Stomach (tissue), 9 donors: Measurements from ENCODE around the gene PPHLN1. TPM values are rescaled to one million over a fixed set of nuclear protein-coding genes. Genes with fewer than 3 reads are reported as not detected.

Experiments
- DNase-seq, 2 donors: peaks; one replicate each; pipeline versions ENCODE4 v3.0.0 to v3.0.0-alpha.2; 2013 to 2019
- H3K27ac ChIP-seq, 5 donors: fragments of 200-600 bp in 4 of 5; sonication (generic) in 4 of 5; one replicate each; pipeline ENCODE4 v1.5.1; 2013 to 2019; ENCODE audit warnings: mild to moderate bottlenecking in 1 of 5, moderate library complexity in 1 of 5
- H3K27me3 ChIP-seq, 3 donors: fragments of 200-600 bp; sonication (generic); one replicate each; pipeline ENCODE4 v1.5.1; 2017 to 2019; ENCODE audit warnings: mixed run types in 1 of 3
- H3K36me3 ChIP-seq, 4 donors: fragments of 200-600 bp; sonication (generic); 1 replicate in 3 of 4; 2 replicates in 1 of 4; pipeline ENCODE4 v1.5.1; 2016 to 2019
- H3K4me1 ChIP-seq, 4 donors: fragments of 200-600 bp; sonication (generic); one replicate each; pipeline ENCODE4 v1.5.1; 2016 to 2019
- H3K4me3 ChIP-seq, 4 donors: fragments of 200-600 bp; sonication (generic) in 3 of 4; one replicate each; pipeline ENCODE4 v1.5.1; 2016 to 2019; ENCODE audit warnings: mild to moderate bottlenecking in 1 of 4
- H3K9me3 ChIP-seq, 4 donors: fragments of 200-600 bp; sonication (generic); one replicate each; pipeline ENCODE4 v1.5.1; 2016 to 2019
- CTCF ChIP-seq, 7 experiments: fragments of 450-650 bp in 4 of 7; fragments of 200-600 bp in 3 of 7; sonication (generic) in 3 of 7; IDR thresholded peaks; one replicate each; pipeline ENCODE4 v1.5.1; 2016 to 2019; ENCODE audit warnings: antibody characterized with exemption in 7 of 7, control low read depth in 2 of 7, mild to moderate bottlenecking in 1 of 7
- EP300 ChIP-seq: sonication (generic); formaldehyde crosslinking; IDR thresholded peaks from one replicate; pipeline ENCODE4 v1.6.1; 2017; ENCODE audit warnings: antibody characterized with exemption
- POLR2A ChIP-seq, 4 donors: fragments of 450-650 bp; IDR thresholded peaks; one replicate each; pipeline ENCODE4 v1.6.1; 2016; ENCODE audit warnings: antibody characterized with exemption in 4 of 4, control low read depth in 2 of 4, mild to moderate bottlenecking in 1 of 4, moderate library complexity in 1 of 4
- POLR2AphosphoS5 ChIP-seq, 3 donors: sonication (generic); formaldehyde crosslinking; IDR thresholded peaks; one replicate each; pipeline ENCODE4 v1.6.1; 2016; ENCODE audit warnings: antibody characterized with exemption in 3 of 3
- WGBS, 5 donors: extraction: QIAGEN DNeasy Blood & Tissue Kit in 3 of 5; methylation state at CpG; one replicate each; pipeline versions ENCODE4 v1.1.5 to v1.1.7; 2013 to 2018; 5-methylcytosine and 5-hydroxymethylcytosine counted together
- intact Hi-C: fragments of 100-400 bp; cut with DNase I; formaldehyde crosslinking; loops from one replicate; pipeline ENCODE4 v1.15.1; 2023; ENCODE audit warnings: low total_unique reads
- polyA plus RNA-seq, 3 donors: library from polyadenylated mRNA; stranded (reverse); fragments of 200-250 nt; gene quantifications; one replicate each; pipeline ENCODE4 v1.2.3, GENCODE V29; 2013
- total RNA-seq, 5 donors: library from RNA; depleted of rRNA; stranded (reverse); fragments of >200 nt; gene quantifications; one replicate each; pipeline versions ENCODE4 v1.1.0 to v1.2.3, GENCODE V29; 2014 to 2016
- donor health status: healthy with polysubstance abuse.
- donor health status: Bipolar disorder and iron deficiency.
- donor health status: healthy.

Gene PPHLN1
- total and polyA plus RNA-seq, 8 donors: 23.5 to 213 (median 52.0) TPM

GRCh38 chr12:42281278-42281677 lies 44.7 kb upstream of the PPHLN1 start:
- intact Hi-C loops: no loop called here
- TF ChIP-seq POLR2AphosphoS5 (IDR thresholded peaks at IDR 0.05) (no peak), CTCF (IDR thresholded peaks at IDR 0.05) (no peak), POLR2A (IDR thresholded peaks at IDR 0.05) (no peak), EP300 (no peak)
- H3K36me3 ChIP-seq: no peaks in the 10 kb centered on the region
- H3K4me1 ChIP-seq: peaks cover 0 to 6% (median 0%) of the 10 kb centered on the region in 4 donors
- no peak overlapping the region for H3K4me3 ChIP-seq
- H3K27ac ChIP-seq: peak overlapping the region in 1 of 5 donors; percentile 4
- 15 to 48% (median 33%) methylated on average over 3 of the region's 3 CpGs for WGBS, 5 donors
- no peaks in the 10 kb centered on the region for H3K27me3 ChIP-seq
- H3K9me3 ChIP-seq: no peaks in the 10 kb centered on the region
- peak in 1 of 2 donors; percentile 24 for DNase-seq

DNA sequence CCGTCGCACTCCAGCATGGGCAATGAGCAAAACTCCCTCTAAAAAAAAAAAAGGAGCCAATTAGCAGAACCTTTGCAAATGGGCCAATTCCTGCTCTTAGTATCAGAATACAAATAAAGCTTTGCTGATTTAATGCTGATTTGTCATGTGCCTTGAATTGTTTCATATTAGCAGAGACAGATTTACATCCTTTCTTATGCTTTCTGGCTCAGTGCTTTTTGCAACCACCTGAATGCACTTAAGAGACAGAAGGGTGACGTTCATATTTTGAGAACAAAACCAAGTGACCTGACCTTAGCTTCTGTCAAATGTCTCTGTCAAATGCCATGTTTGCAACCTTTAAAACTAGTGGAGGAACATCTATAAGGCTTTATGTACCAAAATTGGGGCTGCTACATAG lies 44.1 kb upstream of the PPHLN1 start:
- Histone ChIP-seq H3K36me3 (no peaks in the 10 kb centered on the region), H3K27ac (peak overlapping the region in 1 of 5 donors; percentile 4), H3K9me3 (no peaks in the 10 kb centered on the region), H3K4me1 (peaks cover 0 to 6% (median 0%) of the 10 kb centered on the region in 4 donors), H3K27me3 (no peaks in the 10 kb centered on the region), H3K4me3 (no peak overlapping the region)
- TF ChIP-seq CTCF (IDR thresholded peaks at IDR 0.05) (no peak), EP300 (no peak), POLR2A (IDR thresholded peaks at IDR 0.05) (no peak), POLR2AphosphoS5 (IDR thresholded peaks at IDR 0.05) (no peak)
- intact Hi-C loops: no loop called here
- no peak for DNase-seq
- WGBS, 5 donors: 45 to 67% (median 60%) methylated on average over 3 of the region's 3 CpGs

GRCh38 chr12:42282294-42282693 lies 43.7 kb upstream of the PPHLN1 start:
- Histone ChIP-seq H3K4me1 (peaks cover 0 to 6% (median 0%) of the 10 kb centered on the region in 4 donors), H3K4me3 (no peak overlapping the region), H3K9me3 (no peaks in the 10 kb centered on the region), H3K27me3 (no peaks in the 10 kb centered on the region), H3K27ac (no peak overlapping the region), H3K36me3 (no peaks in the 10 kb centered on the region)
- no peak for DNase-seq
- intact Hi-C loops: no loop called here
- TF ChIP-seq POLR2A (IDR thresholded peaks at IDR 0.05) (no peak), CTCF (IDR thresholded peaks at IDR 0.05) (no peak), EP300 (no peak), POLR2AphosphoS5 (IDR thresholded peaks at IDR 0.05) (no peak)
- WGBS, 5 donors: 55 to 69% (median 56%) methylated on average over 2 of the region's 2 CpGs

DNA sequence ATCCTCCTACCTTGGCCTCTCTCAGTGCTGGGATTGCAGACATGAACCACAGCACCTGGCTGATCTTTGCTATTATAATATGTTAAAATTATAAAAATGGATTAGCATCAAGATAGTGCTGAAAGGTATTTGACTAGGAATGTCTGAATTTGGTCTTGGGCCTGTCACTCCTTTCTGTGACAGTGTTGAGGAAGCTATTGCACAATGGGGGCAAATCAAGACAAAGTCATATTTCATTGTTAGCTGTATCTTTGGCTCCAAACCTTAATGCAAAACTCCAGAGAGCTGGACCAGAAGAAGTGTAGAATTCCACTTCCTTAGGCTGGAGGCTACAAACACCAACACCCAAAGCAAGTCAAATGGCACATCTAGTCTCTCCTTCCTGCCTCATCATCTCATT lies 42.2 kb upstream of the PPHLN1 start:
- DNase-seq: no peak
- H3K27me3 ChIP-seq: no peaks in the 10 kb centered on the region
- no peak overlapping the region for H3K4me3 ChIP-seq
- H3K4me1 ChIP-seq: peaks cover 0 to 6% (median 0%) of the 10 kb centered on the region in 4 donors
- no peaks in the 10 kb centered on the region for H3K9me3 ChIP-seq
- H3K27ac ChIP-seq: no peak overlapping the region
- TF ChIP-seq CTCF (IDR thresholded peaks at IDR 0.05) (no peak), POLR2AphosphoS5 (IDR thresholded peaks at IDR 0.05) (no peak), POLR2A (IDR thresholded peaks at IDR 0.05) (no peak), EP300 (no peak)
- intact Hi-C loops: no loop called here
- H3K36me3 ChIP-seq: no peaks in the 10 kb centered on the region
